Bronchial epithelial cell (primary cell): ENCODE data around the gene DHRS13. TPM values are rescaled to one million over a fixed set of nuclear protein-coding genes. Genes with fewer than 3 reads are reported as not detected.
A peak's percentile ranks its signal among the peaks of the same experiment; 100 is the strongest.

Experiments used
- DNase-seq: peaks from one replicate; pipeline ENCODE4 v3.0.0-alpha.2; 2010; ENCODE audit warnings: low read depth
- FAIRE-seq: peaks from 2 replicates; lab custom pipeline; 2011; peaks lifted over from hg19 to GRCh38; lab: Jason Lieb, UNC
- H3K27me3 ChIP-seq: 2 replicates; pipeline ENCODE4 v1.5.1; 2011; ENCODE audit warnings: low read length; ENCODE audit not compliant: control insufficient read depth, insufficient read depth
- H3K36me3 ChIP-seq: 2 replicates; pipeline ENCODE4 v1.5.1; 2011; ENCODE audit warnings: low read length; ENCODE audit not compliant: control insufficient read depth, insufficient read depth
- H3K4me3 ChIP-seq: 2 replicates; pipeline ENCODE4 v1.5.1; 2011; ENCODE audit warnings: mild to moderate bottlenecking, low read depth, low read length, control low read depth
- total RNA-seq: library from RNA; depleted of rRNA; stranded (reverse); fragments of >200 nt; gene quantifications from 2 replicates; pipeline ENCODE4 v1.2.1, GENCODE V29; 2014
- TF ChIP-seq, protein P1 (sequence below): IDR thresholded peaks from 2 replicates; pipeline ENCODE4 v1.5.1; 2011; ENCODE audit warnings: mild to moderate bottlenecking, moderate library complexity, low read length, control low read depth, inconsistent platforms; ENCODE audit not compliant: insufficient read depth, severe bottlenecking

Gene DHRS13
- total RNA-seq, 1 donor from 2014 or later = 11.3 TPM

DNA sequence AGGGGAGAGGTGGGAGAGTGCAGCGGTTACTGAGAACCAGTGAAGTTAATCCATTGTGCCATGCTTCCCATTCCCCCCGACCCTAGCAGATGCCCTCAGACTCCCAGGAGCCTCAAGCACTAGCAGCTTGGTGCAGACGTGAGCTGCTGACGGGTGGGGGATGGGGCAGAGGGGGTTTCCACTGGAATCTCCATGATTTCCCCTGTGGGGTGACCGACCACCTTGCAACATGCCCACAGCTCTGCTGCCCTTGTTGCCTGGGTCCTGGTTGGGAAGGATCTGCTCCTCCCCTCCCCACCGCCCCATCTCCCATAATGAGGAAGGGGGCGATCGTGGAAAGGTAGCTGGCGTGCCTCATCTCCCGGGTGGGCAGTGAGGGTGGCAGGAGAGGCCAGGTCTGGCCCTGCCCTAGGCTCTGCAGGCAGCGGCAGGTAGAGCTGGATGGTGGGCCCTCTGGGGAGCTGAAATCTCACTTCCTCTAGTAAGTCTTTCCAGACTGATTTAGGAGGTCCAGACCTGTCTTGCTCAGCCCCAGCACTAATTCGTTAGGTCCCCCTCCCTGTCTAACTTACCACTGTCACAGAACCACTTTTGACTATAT, 14.9 kb downstream of the DHRS13 start:
- Histone ChIP-seq H3K27me3 (no peaks in the 10 kb centered on the region), H3K36me3 (peaks cover 19% of the 10 kb centered on the region), H3K4me3 (no peak overlapping the region)
- DNase-seq (no peak), FAIRE-seq (no peak)
- TF ChIP-seq, protein P1, sequence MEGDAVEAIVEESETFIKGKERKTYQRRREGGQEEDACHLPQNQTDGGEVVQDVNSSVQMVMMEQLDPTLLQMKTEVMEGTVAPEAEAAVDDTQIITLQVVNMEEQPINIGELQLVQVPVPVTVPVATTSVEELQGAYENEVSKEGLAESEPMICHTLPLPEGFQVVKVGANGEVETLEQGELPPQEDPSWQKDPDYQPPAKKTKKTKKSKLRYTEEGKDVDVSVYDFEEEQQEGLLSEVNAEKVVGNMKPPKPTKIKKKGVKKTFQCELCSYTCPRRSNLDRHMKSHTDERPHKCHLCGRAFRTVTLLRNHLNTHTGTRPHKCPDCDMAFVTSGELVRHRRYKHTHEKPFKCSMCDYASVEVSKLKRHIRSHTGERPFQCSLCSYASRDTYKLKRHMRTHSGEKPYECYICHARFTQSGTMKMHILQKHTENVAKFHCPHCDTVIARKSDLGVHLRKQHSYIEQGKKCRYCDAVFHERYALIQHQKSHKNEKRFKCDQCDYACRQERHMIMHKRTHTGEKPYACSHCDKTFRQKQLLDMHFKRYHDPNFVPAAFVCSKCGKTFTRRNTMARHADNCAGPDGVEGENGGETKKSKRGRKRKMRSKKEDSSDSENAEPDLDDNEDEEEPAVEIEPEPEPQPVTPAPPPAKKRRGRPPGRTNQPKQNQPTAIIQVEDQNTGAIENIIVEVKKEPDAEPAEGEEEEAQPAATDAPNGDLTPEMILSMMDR = no peak

DNA sequence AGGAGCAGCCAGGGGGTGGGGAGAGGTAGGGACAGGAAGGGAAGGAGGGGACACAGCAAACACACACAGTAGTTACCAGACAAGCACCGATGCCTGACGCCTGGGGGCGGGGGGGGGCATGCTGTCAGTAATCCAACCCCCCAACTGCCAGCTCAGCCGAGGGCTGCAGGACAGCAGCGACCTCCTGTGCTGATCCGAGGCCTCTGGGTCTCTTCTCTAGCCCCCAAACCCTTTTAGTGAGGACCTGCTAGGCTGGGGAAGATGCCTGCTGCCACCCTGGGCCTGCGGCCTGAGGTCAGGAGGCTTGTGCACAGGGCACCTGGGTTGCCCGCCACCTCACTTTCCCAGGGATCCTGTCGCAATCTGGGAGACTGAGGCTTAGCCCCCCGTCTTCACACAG, 16.9 kb downstream of the DHRS13 start:
- peaks cover 21% of the 10 kb centered on the region for H3K36me3 ChIP-seq
- H3K27me3 ChIP-seq = no peaks in the 10 kb centered on the region
- TF ChIP-seq, protein P1 = no peak
- H3K4me3 ChIP-seq = no peak overlapping the region
- FAIRE-seq (no peak), DNase-seq (no peak)

DNA sequence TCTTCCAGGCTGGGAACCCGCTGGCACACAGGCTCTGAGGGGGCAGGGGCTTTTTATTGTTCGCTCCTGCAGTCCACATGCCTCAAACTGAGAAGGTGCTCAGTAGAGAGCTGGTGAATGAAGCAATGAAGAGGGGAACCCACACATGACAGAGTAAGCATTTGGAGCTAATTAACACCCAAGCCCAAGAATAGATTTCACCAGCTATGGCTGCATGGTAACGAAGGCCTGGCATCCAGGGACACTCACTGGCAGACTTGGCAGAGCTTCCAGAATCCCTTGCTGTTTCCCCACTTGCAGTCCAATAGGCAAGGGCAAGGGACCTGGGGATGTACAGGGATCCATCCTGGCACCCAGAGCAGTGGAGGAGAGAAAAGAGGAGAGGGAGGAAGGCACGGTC, 17.5 kb downstream of the DHRS13 start:
- no peak overlapping the region for H3K4me3 ChIP-seq
- no peak for DNase-seq
- peaks cover 23% of the 10 kb centered on the region for H3K36me3 ChIP-seq
- no peaks in the 10 kb centered on the region for H3K27me3 ChIP-seq
- no peak for FAIRE-seq
- TF ChIP-seq, protein P1 = no peak

DNA sequence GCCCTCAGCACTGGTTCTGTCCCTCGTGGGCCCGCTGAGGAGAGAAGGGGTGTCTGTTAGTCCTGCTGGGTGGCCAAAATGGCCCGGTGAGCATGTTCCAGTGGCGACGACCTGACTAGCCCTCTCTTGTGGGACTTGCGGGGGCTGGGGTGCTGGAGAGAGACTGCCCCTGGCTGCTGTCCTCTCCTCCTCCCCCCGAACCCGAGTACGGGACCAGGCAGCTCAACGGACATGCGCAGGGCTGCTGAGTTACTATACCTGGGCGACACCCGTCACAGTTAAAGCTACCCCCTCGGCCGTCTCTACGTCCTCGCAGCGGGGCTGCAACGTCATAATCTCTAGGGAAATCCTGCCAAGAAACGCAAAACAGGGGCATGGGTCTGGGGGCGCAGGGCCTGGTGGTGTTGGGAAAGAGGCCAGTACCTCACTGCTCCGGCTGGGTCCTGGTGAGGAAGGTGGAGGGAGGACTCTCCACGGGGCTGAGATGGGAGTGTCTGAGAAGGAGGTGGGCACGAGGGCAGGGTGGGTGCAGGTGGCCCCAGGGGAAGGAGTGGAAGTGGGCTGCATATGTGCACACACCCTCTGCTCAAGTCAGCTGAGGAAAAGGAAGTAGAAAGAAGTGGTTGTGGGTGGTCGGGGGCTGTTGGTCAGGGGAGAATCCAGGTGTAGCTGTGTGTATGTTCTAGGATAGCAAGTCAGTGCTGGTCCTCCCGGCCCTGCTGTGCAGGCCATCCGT, 18.7 kb downstream of the DHRS13 start:
- FAIRE-seq (peak; percentile 55), DNase-seq (no peak)
- Histone ChIP-seq H3K36me3 (peaks cover 29% of the 10 kb centered on the region), H3K27me3 (no peaks in the 10 kb centered on the region), H3K4me3 (no peak overlapping the region)
- TF ChIP-seq, protein P1 = no peak

DNA sequence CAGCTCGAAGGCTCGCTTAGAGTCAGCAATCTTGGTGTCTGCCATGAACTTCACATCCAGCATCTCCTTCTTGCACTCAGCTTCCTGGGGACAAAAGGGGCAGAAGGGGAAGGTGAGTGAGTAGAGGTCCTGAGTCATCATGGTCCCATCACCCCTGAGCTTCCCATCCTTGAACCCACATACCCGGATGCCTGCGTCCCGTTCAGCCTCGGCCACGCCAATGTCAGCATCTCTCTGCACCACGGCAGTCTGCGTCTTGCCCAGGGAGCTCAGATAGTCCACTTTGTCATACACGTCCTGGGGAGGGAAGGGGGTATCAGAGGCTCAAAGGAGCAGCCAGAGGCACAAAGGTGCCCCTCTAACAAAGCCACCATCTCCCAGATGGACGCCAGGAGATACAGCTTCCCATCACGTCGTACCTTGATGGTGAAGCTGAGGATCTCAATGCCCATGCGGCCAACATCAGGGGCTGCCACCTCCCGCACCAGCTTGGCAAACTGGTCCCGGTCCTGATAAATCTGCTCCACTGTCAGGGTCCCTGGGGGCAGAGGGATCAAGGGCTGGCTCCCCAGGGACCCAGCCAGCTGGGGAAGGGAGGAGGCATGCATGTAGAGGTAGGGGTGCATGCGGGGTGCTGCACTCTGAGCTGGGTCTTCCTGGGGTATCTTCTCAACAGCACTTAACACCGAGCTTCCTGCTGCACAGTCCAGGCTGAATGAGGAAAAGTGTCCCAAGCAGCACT, 20.6 kb downstream of the DHRS13 start:
- Histone ChIP-seq H3K27me3 (no peaks in the 10 kb centered on the region), H3K4me3 (no peak overlapping the region), H3K36me3 (peaks cover 30% of the 10 kb centered on the region)
- DNase-seq (no peak), FAIRE-seq (peak; percentile 47)
- TF ChIP-seq, protein P1 = no peak
